ENCODE results near the gene HSPA8.

The HSPA8 gene

DNA sequence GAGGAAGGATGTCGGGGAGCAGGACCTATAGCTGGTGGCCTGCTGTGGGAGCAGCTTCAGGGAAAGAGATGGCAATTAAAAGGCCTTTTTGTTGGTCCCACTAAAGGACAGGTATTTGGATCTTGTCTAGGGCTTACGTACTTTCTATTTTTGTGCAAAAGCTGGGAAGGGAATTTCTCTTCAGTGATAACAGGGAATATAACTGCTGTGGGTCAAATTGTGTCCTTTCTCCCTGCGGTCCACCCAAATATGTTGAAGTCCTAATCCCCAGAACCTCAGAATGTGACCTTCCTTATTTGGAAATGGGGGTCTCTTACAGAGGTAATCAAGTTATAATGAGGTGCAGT lies 14.0 kb downstream of the HSPA8 start:
- no peak for FAIRE-seq
- no peak for DNase-seq (ENCODE audit: low spot score)

DNA sequence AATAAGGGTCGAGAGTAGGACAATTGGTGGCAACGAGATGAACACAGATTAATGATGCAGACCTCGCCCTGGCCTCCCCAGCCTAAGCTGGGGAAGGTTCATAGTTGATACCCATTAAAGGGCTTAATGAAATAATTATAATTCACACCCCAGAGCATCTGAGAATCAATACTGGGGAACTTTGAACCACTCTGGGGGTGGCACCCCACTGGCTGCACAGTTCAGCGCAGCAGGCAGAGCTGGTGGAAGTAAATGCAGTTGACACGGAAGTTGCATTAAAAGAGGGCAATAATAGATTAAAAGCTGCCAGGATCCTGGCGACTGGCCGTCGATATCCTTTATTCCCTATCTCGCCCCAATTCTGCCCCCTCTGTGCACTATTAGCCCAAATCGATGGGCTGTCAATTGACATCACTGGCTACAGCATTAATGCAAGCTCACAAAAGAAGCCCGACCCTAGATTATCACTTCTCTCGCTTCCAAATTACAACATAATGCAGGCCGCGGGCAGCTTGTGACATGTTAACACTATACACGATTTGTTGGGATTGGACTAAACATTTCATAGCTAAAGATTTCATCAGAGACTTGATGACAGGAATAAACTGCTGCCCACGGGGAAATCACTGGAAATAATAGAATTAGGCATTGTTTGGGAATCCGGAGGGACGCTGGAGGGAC lies 14.5 kb downstream of the HSPA8 start:
- no peak for DNase-seq (ENCODE audit: low spot score)
- no peak for FAIRE-seq

DNA sequence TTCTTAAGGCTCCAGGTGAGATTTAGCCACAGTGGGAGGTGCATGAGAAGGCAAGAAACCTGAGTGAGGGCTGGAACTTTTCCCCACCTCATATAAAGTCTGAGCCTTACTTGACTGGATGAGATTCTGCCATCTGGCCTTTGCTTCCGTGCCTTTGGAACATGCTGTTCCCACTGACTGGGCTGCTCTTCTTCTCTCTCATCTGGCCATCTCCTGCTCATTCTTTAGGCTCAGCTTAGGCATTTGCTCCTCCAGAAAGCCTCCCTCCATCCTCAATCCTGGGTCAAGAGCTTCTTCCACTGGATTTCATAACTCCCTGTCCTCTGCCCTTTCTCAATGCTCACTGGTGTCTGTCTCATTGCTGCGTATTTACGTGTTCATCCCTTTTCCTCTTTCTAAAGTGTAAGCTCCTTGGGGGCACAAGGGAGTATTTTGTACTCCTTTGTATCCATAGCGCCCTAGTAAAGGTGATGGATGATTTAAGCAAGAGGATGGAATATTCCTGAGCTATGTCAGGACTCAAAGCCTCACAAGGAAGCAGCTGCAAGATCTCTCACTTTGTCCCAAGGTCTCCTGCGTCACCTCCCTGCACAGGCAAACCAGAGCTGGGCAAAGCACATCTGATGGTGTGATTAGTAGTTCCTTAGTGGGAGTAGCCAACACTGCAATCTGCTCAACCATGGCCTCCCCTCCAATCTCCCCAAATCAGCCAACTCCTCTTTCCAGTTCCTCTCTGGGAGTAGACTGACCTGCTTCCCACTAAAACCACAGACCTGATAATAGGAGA lies 15.3 kb downstream of the HSPA8 start:
- FAIRE-seq (no peak), DNase-seq (ENCODE audit: low spot score) (no peak)

DNA sequence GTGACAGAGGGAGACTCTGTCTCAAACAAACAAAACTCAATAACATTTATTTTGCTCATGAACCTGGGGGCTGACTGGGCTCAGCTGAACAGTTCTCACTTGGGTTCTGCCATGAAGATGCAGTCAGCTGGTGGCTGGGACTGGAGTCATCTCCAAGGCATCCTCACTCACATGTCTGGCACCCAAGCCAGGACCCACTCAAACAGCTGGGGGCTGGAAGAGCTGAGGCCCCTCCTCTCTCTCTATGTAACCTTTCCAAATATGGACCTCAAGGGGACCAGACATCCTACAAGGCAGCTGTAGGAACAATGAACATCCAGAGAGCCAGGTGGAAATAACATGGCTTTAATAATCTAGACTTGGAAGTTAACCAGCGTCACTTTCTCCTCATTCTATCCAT lies 16.8 kb downstream of the HSPA8 start:
- FAIRE-seq, result no peak
- no peak for DNase-seq (ENCODE audit: low spot score)

DNA sequence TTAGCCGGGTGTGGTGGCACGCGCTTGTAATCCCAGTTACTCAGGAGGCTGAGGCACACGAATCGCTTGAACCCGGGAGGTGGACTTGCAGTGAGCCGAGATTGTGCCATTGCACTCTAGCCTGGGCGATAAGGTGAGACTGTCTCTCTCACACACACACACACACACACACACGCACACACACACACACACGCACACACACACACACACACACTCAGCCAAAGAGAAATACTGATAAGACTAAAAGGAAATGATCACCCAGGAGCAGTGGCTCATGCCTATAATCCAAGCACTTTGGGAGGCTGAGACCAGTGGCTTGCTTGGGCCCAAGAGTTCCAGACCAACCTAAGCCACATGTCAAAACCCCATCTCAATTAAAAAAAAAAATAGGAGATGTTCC lies 20.8 kb downstream of the HSPA8 start:
- FAIRE-seq, result no peak

DNA sequence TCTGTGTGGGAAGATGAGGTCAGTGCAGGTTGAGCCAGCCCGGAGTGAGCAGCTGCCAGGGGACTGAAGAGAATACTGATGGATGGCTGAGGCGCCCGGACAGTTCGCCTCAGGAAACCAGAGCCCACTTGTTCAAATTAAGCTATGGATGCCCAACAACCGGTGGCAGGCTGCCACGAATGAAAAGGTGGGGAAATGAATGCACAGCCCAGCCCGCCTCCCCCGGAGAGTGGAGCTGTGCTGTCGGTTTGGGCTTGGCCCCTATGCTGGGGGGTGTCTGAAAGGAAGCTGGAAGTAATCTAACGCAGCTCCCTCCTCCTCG lies 21.9 kb downstream of the HSPA8 start:
- DNase-seq (ENCODE audit: low spot score) (no peak), FAIRE-seq (no peak)

More for the DNA sequence above, 20.8 kb downstream of the HSPA8 start:
- no peak for DNase-seq (ENCODE audit: low spot score)

DNA sequence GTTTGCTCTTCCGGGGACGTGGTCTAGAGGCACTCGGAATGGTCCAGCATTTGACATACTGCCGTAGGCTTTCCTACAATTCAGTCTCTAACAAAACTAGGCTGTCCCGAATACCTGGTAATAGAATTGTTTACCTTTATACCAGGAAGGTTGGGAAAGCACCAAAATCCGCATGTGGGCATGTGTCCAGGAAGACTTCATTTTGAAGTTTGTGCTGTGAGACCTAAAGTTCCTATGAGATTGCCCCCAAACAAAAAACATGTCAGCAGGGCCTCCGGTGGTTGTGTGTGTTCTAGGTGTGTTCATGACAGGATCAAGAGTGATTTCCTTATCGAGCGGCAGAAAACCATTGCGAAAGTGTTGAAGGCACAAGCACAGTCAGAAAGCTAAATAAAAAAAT lies 26.1 kb downstream of the HSPA8 start:
- no peak for DNase-seq (ENCODE audit: low spot score)

DNA sequence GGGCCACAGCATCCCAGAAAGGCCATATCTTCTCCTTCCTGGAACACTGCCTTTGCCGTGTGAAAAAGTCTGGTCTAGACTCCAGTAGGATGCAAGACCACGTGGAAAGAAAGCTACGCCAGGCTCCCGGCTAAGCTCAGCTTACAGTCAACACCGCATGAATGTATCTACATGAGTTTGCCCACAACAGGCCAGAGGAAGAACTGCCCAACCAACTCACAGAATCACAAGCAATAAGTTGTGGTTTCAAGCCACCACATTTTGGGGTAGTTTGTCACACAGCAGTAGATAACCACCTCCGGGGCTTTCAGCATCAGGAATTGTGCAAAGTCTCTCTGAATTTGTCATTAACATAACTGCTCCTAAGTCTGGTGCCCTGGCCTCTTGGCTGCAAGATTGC lies 27.3 kb downstream of the HSPA8 start:
- DNase-seq (ENCODE audit: low spot score) (no peak), FAIRE-seq (no peak)

More for the DNA sequence above, 26.1 kb downstream of the HSPA8 start:
- no peak for FAIRE-seq

DNA sequence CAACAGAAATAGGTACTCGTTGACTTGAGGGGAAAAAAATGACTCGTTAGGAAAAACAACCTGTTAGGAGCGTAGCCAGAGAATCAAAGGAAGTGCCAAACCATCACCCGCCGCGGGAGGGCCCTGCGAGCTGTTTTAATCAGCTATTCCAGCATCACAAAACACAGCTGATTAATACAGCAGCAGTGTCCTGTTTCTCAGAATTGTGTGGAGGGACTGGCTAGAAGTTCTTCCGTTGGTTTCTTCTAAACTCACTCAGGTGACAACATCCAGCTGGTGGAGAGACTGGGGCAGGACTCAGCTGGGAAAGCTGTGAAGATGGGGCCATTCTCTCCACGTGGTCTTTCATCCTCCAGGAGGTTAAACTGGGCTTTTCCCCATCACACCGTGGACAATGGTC lies 28.0 kb downstream of the HSPA8 start:
- FAIRE-seq, result no peak
- peak; percentile 11 for DNase-seq (ENCODE audit: low spot score)

DNA sequence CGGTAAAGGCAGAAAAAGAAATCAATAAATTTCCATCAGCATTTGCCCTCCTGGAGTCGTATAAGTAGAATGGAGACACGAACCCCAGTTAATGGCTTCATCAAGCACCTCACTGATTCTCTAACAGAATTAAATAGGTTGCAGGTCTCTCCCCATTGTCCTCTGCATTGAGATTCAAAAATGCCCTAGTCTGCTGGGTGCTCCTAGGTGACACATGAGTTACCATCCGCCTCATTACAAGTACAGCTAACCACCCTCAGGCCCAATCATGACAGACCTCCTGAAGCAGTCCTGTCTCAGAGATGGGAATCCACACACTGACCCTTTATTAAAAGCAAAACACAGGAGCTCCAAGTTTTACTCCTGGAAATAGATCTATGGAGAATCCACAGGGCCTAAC lies 31.4 kb downstream of the HSPA8 start:
- DNase-seq (ENCODE audit: low spot score) (no peak), FAIRE-seq (no peak)

DNA sequence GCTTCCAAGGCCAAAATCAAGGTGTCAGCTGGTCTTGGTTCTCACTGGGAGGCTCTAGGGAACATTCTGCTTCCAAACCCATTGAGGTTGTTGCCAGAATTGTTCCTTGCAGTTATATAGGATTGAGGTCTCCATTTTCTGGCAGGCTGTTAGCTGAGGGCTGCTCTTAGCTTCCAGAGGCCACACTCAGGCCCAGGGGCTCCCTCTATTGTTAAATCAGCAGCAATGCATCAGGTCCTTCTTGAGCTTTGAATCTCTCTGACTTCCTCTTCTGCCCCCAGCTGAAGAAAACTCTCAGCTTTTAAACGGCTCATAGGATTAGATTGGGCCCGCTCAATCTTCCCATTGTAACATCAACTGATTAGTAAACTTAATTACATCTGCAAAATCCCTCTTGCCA lies 41.0 kb downstream of the HSPA8 start:
- FAIRE-seq (no peak), DNase-seq (ENCODE audit: low spot score) (peak; percentile 56)

DNA sequence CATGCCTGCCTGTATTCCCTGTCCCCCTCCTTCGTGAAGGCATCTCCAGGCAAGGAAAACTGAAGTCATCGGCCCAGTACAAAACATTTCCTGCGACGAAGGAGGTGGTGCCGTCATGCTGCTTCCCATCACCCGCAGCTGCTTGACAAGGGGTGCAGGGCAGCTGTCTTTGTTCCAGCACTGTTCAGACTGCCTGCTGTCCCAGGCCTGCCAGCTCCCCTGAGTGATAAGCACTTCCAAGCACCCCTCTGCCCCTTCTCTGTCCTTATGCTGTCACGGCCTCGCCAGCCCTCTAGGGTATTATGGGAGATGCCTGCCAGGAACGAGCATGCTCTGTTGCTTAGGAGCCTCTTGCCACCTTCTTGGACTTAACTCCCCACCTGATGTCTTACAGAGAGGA lies 43.2 kb downstream of the HSPA8 start:
- DNase-seq (ENCODE audit: low spot score), result no peak
- FAIRE-seq, result no peak

DNA sequence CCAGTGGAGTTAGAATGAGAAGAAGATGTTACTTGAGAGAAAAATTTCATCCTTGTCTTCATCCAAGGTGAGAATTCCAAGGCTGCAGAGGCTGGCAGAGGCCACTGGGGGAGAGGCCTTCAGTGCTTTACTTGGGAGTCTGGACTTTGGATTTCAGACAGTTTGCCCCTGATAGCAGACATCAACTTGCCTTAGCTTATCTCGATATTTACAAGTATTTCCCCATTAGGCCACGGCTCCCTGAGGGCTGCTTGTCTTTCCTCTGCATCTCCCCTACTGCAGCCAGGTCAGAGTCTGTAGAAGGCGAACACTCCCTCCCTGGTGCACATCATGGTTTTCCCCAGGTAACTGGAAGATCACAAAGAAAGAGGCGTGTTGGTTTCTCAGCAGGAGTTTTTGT lies 50.4 kb downstream of the HSPA8 start:
- DNase-seq (ENCODE audit: low spot score), result no peak
- FAIRE-seq, result no peak
